Measurements from ENCODE around the gene CD99.
"Not testable (repeated sequence)": the region's sequence is repeated elsewhere in the genome, so short reads cannot be mapped to it uniquely, and the experiment has no call there.

CD99 gene

DNA sequence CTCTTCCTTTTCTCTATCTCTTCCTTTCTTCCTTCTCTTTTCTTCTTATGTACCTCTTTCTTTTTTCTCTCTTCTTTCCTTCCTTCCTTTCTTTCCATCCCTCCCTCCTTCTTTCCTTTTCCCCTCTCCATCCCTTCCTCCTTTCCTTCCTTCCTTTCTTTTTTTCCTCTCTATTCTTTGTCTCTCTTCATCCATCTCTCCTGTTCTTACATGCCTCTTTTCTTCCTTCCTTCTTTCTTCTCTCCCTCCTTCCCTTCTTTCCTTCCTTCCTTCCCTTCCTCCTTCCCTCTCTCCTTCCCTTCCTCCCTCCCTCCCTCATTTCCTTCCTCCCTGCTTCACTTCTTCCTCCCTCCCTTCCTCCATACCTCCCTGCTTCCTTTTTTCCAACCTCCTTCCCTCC lies 41.6 kb downstream of the CD99 start:
- CTCF ChIA-PET = no interaction called here
- no peak for DNase-seq (ENCODE audit: low spot score)

DNA sequence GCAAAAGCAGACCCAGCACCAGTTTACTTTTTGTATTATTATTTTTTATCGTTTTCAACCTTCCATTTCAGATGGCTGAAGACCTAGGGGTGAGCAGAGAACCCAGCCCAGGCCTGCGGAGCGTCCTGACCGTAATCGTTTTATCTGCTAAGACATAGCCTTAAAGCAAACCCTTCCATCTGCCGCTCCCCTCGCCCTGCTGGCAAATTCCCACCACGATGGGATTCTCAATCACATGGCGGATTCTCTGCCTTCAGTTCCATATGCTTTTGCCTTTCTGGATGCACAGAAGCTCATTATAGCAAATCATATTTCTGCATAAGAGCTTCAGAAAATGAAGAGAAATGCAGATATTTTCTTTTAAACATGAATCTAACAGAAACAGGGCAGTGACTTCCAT lies 42.2 kb downstream of the CD99 start:
- CTCF ChIA-PET = no interaction called here
- H3K27ac ChIP-seq = no peak overlapping the region
- DNase-seq (ENCODE audit: low spot score) = no peak
- TF ChIP-seq, protein P1, sequence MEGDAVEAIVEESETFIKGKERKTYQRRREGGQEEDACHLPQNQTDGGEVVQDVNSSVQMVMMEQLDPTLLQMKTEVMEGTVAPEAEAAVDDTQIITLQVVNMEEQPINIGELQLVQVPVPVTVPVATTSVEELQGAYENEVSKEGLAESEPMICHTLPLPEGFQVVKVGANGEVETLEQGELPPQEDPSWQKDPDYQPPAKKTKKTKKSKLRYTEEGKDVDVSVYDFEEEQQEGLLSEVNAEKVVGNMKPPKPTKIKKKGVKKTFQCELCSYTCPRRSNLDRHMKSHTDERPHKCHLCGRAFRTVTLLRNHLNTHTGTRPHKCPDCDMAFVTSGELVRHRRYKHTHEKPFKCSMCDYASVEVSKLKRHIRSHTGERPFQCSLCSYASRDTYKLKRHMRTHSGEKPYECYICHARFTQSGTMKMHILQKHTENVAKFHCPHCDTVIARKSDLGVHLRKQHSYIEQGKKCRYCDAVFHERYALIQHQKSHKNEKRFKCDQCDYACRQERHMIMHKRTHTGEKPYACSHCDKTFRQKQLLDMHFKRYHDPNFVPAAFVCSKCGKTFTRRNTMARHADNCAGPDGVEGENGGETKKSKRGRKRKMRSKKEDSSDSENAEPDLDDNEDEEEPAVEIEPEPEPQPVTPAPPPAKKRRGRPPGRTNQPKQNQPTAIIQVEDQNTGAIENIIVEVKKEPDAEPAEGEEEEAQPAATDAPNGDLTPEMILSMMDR (conservative IDR thresholded peaks at IDR 0.05; ENCODE audit: low read depth) = no peak
- POLR2A ChIA-PET (ENCODE audit: low non-redundant PET) = no interaction called here

More for the DNA sequence above, 41.6 kb downstream of the CD99 start:
- TF ChIP-seq, protein P1 (conservative IDR thresholded peaks at IDR 0.05; ENCODE audit: low read depth) = no peak
- POLR2A ChIA-PET (ENCODE audit: low non-redundant PET) = no interaction called here
- H3K27ac ChIP-seq = no peak overlapping the region

DNA sequence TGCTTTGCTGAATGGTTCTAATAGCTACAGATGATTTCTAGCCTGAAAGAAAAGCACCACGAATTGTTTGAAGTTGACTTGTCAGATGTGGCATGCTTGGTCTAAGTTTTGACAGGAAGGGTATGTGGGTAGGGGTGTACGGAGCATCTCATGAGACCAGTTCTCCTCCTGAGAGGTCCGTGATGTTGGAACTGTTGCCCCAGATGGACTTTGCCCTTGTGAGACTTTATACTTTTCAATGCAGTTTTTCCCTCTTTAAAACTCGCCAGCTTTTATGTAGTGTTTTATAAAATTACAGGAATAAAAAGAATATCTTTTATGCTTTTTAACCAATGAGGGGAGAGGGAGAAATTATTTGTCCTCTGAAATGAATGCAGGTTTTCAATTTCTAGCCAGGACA lies 44.2 kb downstream of the CD99 start:
- TF ChIP-seq, protein P1 (conservative IDR thresholded peaks at IDR 0.05; ENCODE audit: low read depth) = no peak
- POLR2A ChIA-PET (ENCODE audit: low non-redundant PET) = no interaction called here
- no peak for DNase-seq (ENCODE audit: low spot score)
- H3K27ac ChIP-seq = no peak overlapping the region
- CTCF ChIA-PET = no interaction called here

DNA sequence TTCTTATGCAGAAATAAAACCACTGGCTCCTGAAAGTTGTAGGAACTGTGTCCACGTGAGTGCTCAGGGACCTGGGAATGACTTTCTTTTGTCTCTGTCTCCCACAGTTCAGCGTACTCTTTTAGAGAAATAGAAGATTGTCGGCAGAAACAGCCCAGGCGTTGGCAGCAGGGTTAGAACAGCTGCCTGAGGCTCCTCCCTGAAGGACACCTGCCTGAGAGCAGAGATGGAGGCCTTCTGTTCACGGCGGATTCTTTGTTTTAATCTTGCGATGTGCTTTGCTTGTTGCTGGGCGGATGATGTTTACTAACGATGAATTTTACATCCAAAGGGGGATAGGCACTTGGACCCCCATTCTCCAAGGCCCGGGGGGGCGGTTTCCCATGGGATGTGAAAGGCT lies 49.6 kb downstream of the CD99 start:
- DNase-seq (ENCODE audit: low spot score) = no peak
- no peak overlapping the region for H3K27ac ChIP-seq
- POLR2A ChIA-PET (ENCODE audit: low non-redundant PET) = no interaction called here
- CTCF ChIA-PET = no interaction called here
- TF ChIP-seq, protein P1 (conservative IDR thresholded peaks at IDR 0.05; ENCODE audit: low read depth) = no peak

DNA sequence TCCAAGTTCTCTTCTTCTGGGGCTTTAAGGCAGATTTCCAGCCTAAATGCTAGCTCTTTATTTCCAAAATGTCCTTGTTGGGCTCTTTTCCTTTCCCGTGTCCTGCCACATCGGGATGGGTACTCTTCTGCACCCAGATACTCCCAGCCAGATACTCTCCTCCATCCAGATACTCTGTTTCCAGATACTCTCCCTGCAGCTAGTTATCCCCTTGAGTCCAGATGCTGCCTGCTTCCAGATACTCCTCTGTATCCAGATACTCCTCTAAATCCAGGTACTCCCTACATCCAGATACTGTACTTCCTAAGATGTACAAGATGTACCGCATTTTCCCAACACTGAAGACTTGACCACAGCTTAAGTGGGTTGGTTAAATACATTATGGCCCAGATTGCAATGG lies 50.3 kb downstream of the CD99 start:
- no peak overlapping the region for H3K27ac ChIP-seq
- no peak for DNase-seq (ENCODE audit: low spot score)
- TF ChIP-seq, protein P1 (conservative IDR thresholded peaks at IDR 0.05; ENCODE audit: low read depth) = no peak
- ChIA-PET CTCF (no interaction called here), POLR2A (ENCODE audit: low non-redundant PET) (no interaction called here)

DNA sequence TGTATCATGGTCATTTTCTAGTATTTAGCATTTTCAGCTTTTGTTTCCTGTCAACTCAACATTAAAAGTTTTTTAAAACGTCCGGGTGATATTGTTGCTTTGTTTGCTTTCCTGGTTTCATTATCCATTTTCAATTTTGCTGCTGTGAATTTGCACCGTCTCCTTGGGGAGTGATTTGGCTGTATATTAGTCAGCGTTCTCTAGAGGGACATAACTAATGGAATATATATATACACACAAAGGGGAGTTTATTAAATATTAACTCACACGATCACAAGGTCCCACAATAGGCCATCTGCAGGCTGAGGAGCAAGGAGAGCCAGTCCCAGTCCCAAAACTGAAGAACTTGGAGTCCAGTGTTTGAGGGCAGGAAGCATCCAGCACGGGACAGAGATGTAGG lies 55.2 kb downstream of the CD99 start:
- H3K27ac ChIP-seq; CTCF ChIA-PET; DNase-seq (ENCODE audit: low spot score); POLR2A ChIA-PET (ENCODE audit: low non-redundant PET): not testable (repeated sequence)

DNA sequence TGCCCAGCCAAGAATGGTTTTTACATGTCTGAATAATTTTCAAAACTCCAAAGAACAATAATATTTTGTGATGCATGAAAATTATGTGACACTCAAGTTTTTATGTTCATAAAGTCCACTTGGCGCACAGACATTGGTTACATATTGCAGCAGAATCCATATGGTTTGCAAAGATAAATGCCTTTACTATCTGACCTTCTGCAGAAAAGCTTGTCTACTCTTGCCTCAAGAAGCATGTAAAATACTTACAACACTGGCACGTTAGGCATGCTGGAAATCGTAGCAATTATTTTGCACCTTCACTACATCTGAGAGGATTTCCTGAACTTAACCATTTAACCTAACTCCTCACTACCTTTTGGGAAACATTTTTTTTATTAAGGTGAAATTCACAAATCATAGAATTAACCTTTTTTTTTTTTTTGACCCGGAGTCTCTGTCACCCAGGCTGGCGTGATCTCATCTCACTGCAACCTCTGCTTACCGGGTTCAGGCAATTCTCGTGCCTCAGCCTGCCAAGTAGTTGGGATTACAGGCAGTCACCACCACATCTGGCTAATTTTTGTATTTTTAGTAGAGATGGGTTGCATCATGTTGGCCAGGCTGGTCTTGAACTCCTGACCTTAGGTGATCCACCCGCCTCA lies 57.2 kb downstream of the CD99 start:
- POLR2A ChIA-PET (ENCODE audit: low non-redundant PET) = no interaction called here
- DNase-seq (ENCODE audit: low spot score) = no peak
- CTCF ChIA-PET = no interaction called here
- TF ChIP-seq, protein P1 (conservative IDR thresholded peaks at IDR 0.05; ENCODE audit: low read depth) = no peak
- peak overlapping the region; percentile 77 for H3K27ac ChIP-seq

All from RWPE1 (cell line).